K562 (cell line): ENCODE measurements around the gene SC5D.

Experiments used
- CREB1 ChIP-seq, 2 experiments: sonication (generic) in 1 of 2; formaldehyde crosslinking in 1 of 2; IDR thresholded peaks; 2 replicates each; pipeline versions ENCODE4 v1.6.1 to v1.8.0; 2012 to 2022; ENCODE audit warnings: inconsistent platforms in 1 of 2, mild to moderate bottlenecking in 1 of 2, missing genetic modification reagents in 1 of 2, moderate library complexity in 1 of 2
- IRF1 ChIP-seq: sonication (generic); formaldehyde crosslinking; IDR thresholded peaks from 2 replicates; pipeline ENCODE4 v1.8.0; 2022; ENCODE audit warnings: missing genetic modification reagents, mild to moderate bottlenecking, borderline replicate concordance
- POLR2A ChIP-seq: fragments of 450-650 bp; conservative IDR thresholded peaks from 2 replicates; pipeline ENCODE4 v1.6.1; 2016
- RBM25 ChIP-seq: fragments of 200-400 bp; formaldehyde crosslinking; IDR thresholded peaks from 2 replicates; pipeline ENCODE4 v1.6.1; 2018; ENCODE audit warnings: low read length, low read depth, moderate library complexity; ENCODE audit not compliant: severe bottlenecking
- RFX5 ChIP-seq: IDR thresholded peaks from 2 replicates; pipeline ENCODE4 v1.6.1; 2011; ENCODE audit warnings: low read depth, mild to moderate bottlenecking, improper control_type of control experiment, low read length
- SP1 ChIP-seq: sonication (generic); formaldehyde crosslinking; IDR thresholded peaks from 2 replicates; pipeline ENCODE4 v1.8.1; 2022; ENCODE audit warnings: mild to moderate bottlenecking, missing genetic modification reagents
- TEAD2 ChIP-seq: fragments of 450-650 bp; IDR thresholded peaks from 2 replicates; pipeline ENCODE4 v1.6.1; 2016; ENCODE audit warnings: missing genetic modification characterization, control low read depth, missing compliant biosample characterization

DNA sequence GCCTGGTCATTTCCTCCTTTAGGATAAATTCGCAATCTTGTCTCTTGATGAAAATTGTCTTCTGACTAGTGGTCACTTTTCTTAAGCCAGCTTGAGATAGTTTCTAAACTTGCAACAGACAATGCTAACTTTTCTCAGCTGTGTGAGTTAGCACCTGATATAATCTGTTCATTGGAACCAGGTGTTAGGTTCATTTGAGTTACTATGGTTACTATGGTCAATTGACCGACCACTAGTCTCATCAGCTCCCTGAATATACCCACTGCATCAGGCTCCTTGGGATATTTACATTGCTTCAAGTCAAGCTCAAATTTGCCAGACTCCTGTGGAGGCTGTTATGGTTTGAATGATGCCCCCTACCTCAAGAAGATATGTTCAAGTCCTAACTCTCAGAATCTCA lies 54.5 kb downstream of the SC5D start:
- TF ChIP-seq TEAD2 (tag) (no peak), RBM25 (no peak), POLR2A (no peak), RFX5 (no peak), SP1 (CRISPR knock-in tag) (no peak), IRF1 (CRISPR knock-in tag) (no peak), CREB1 (IDR thresholded peaks at IDR 0.05) (no peak), CREB1 (CRISPR knock-in tag; IDR thresholded peaks at IDR 0.05) (no peak)
